Skeletal muscle satellite cell (primary cell): Measurements from ENCODE around the gene DTNB.

Experiments used
- H3K27me3 ChIP-seq: 2 replicates; pipeline ENCODE4 v1.7.0; 2013; ENCODE audit warnings: low read length; ENCODE audit not compliant: control insufficient read depth, insufficient read depth
- H3K36me3 ChIP-seq: 2 replicates; pipeline ENCODE4 v1.7.0; 2013; ENCODE audit warnings: mild to moderate bottlenecking, control low read depth, low read length; ENCODE audit not compliant: insufficient read depth
- H3K4me1 ChIP-seq: 2 replicates; pipeline ENCODE4 v1.7.0; 2013; ENCODE audit warnings: low read length; ENCODE audit not compliant: control insufficient read depth, insufficient read depth
- H3K4me2 ChIP-seq: 2 replicates; pipeline ENCODE4 v1.7.0; 2013; ENCODE audit warnings: mild to moderate bottlenecking, low read length
- H3K4me3 ChIP-seq: 2 replicates; pipeline ENCODE4 v1.7.0; 2013; ENCODE audit warnings: low read length
- H3K9ac ChIP-seq: 2 replicates; pipeline ENCODE4 v1.7.0; 2013; ENCODE audit warnings: mild to moderate bottlenecking, low read depth, low read length, moderate library complexity
- H3K9me3 ChIP-seq: replicated peaks from 2 replicates; pipeline ENCODE4 v1.7.0; 2013; ENCODE audit warnings: mild to moderate bottlenecking, control low read depth, low read length

The DTNB gene

DNA sequence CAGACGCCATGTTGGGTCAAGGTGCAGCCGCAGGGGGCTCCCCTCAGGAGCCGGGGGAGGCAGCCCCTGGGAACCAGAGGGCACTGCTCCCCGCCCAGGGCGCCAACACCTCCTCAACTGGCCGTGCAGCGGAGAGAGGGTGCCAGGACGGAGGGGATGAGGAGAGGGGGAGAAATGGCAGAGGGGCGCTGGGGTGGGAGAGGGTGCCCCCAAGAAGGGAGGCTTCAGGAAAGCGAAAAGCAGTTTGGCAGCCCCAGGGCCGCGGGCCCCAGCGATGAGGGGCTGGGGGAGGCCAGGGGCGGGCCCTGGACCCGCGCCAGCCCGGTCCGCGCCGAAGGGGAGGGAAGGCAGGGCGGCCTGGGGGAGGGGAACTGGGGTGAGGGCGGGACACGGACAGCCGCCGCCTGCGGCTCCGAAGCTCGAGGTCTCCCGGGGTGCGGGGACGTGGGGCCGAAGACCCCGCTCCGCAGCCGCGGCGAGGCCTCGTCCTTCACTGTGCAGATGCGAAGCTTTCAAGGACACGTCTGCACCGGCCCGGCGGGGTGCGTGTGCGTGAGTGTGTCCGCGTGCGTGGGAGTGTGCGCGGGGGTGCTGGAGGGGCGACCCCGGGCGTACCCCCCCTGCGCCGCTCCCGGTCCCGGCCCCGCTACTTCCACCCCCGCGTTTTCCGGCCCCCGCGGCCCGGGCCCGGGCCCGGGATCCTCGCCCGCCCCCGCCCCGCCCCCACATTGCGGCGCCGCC, 333.0 kb downstream of the DTNB start:
- H3K27me3 ChIP-seq, result no peaks in the 10 kb centered on the region
- H3K4me2 ChIP-seq, result peak overlapping the region; percentile 94
- H3K4me3 ChIP-seq, result peak overlapping the region; percentile 77
- H3K9ac ChIP-seq, result no peak overlapping the region
- H3K4me1 ChIP-seq, result peaks cover 9% of the 10 kb centered on the region
- no peaks in the 10 kb centered on the region for H3K9me3 ChIP-seq
- no peaks in the 10 kb centered on the region for H3K36me3 ChIP-seq

DNA sequence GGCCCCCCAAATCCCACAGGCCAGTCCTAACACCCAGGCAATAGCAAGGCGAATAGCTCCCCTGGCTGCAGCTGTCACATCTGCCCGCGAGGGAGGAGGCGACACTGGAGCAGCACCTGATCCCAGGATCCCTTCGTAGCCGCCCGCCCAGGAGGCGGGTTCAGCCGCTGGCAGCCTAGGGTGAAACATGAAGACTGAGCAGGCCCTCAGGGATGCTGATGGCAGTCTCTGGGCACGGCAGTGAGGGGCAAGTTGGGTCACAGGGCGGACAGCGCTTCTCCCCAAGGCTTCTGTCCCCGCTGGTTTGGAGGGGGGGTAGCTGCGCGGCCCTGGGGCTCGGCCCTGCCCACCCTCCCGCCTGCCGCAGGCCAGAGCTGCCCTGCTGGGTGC, 333.6 kb downstream of the DTNB start:
- Histone ChIP-seq H3K9me3 (no peaks in the 10 kb centered on the region), H3K4me2 (peak overlapping the region; percentile 94), H3K27me3 (no peaks in the 10 kb centered on the region), H3K4me1 (peaks cover 9% of the 10 kb centered on the region), H3K36me3 (no peaks in the 10 kb centered on the region), H3K9ac (no peak overlapping the region), H3K4me3 (peak overlapping the region; percentile 77)

DNA sequence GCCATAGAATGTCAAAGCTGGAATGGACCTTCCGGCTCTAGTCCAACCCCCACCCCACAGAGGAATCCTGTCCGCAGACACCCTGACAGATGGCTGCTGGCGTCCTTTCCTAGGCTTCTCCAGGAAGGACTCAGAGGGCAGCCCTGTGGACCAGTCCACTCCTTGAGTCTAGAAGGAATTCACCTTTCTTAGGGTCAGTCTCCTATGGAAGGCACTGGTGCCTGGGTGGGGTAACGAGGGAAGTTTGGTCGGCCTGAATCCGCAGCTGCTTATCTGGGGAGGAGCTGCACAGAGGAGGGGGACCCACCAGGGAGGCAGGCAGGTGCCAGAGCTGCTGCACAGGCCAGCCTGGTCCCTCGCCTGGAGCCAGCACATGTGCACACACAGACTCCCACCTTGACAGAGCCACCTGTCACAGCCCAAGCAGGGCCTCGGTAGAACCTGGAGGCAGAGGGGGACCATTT, 334.1 kb downstream of the DTNB start:
- Histone ChIP-seq H3K4me3 (no peak overlapping the region), H3K27me3 (no peaks in the 10 kb centered on the region), H3K4me1 (peaks cover 9% of the 10 kb centered on the region), H3K36me3 (no peaks in the 10 kb centered on the region), H3K4me2 (no peak overlapping the region), H3K9ac (no peak overlapping the region), H3K9me3 (no peaks in the 10 kb centered on the region)

DNA sequence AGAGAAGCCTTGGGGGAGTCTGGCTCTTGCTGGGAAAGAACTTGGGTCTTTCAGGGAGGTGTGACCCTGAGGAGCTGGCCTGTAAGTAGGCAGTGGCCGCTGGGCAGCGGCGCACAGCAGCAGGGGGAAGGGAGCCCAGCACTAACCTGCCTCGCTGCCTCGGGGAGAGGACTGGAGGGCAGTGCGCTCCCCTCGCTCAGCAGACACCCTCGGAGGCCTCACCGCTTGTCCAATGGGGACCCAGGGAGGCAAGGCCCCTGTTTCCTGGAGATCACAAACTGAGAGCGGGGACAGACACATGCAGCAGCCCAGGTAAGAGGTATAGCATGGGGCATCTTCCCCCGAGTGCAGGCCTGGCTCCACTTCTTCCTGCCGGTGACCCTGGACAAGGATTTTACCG, 335.0 kb downstream of the DTNB start:
- Histone ChIP-seq H3K4me1 (peaks cover 9% of the 10 kb centered on the region), H3K4me2 (no peak overlapping the region), H3K36me3 (no peaks in the 10 kb centered on the region), H3K9ac (no peak overlapping the region), H3K4me3 (no peak overlapping the region), H3K27me3 (no peaks in the 10 kb centered on the region), H3K9me3 (no peaks in the 10 kb centered on the region)

DNA sequence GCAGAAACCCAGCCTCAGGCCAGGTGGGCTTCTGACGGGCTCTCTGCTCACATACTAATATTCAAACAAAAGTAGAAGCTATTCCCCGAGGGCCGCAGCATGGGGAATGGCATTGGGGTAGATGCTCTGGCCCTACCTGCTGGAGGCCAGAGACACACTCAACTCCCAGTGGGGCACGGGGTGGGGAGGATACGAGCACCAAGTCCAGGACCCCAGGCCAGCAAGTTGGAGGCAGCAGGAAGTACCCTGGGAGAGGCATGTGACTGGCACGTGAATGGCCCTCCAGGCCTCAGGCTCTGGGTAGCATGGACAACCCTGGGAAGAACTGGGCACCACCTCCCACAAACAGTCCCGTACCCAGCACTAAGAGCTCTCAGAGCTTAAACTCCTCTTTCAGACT, 335.5 kb downstream of the DTNB start:
- Histone ChIP-seq H3K4me3 (no peak overlapping the region), H3K27me3 (no peaks in the 10 kb centered on the region), H3K4me2 (no peak overlapping the region), H3K9ac (no peak overlapping the region), H3K9me3 (no peaks in the 10 kb centered on the region), H3K36me3 (no peaks in the 10 kb centered on the region), H3K4me1 (peaks cover 9% of the 10 kb centered on the region)

DNA sequence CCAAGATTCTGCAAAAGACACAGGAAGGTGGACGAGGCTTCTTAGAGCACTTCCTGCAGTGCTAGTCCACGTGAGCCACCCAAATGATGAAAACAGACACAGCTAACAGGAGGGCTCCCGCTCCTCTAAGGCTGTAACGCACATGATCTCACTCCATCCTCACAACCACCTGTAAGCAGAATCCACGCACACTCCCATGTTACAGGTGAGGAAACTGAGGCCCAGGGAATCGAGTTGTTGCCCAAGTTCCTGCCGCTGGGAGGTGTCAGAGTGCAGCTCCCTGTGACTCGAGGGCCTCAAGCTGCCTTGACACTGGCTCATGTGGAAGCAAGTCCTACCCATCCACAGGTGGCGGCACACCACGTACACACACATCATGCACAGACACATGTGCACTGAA, 336.1 kb downstream of the DTNB start:
- H3K27me3 ChIP-seq, result no peaks in the 10 kb centered on the region
- no peak overlapping the region for H3K4me2 ChIP-seq
- H3K9me3 ChIP-seq, result no peaks in the 10 kb centered on the region
- H3K4me1 ChIP-seq, result peaks cover 6% of the 10 kb centered on the region
- H3K9ac ChIP-seq, result no peak overlapping the region
- no peaks in the 10 kb centered on the region for H3K36me3 ChIP-seq
- H3K4me3 ChIP-seq, result no peak overlapping the region

DNA sequence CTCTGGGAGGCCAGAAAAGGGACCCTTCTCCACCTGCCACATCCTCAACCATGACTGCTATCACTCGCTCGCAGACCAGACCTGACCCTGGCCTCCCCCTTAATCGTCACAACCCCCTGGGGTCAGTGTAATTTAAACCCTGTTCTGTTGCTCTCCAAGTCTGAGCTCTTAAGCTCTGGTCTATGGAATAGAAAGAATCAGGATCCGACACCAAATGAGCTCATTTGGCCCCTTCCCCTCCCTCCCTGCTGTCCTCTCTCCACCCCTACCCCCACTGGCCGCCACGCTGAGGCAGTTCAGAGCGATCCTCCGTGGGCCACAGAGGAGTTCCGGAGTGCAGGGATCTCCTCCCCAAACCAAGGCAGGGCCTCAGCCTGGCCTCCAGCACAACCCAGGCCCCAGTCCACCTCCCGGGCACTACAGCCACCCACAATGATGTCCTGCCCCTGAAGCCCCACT, 337.0 kb downstream of the DTNB start:
- H3K4me2 ChIP-seq, result no peak overlapping the region
- H3K4me1 ChIP-seq, result peaks cover 6% of the 10 kb centered on the region
- no peak overlapping the region for H3K9ac ChIP-seq

DNA sequence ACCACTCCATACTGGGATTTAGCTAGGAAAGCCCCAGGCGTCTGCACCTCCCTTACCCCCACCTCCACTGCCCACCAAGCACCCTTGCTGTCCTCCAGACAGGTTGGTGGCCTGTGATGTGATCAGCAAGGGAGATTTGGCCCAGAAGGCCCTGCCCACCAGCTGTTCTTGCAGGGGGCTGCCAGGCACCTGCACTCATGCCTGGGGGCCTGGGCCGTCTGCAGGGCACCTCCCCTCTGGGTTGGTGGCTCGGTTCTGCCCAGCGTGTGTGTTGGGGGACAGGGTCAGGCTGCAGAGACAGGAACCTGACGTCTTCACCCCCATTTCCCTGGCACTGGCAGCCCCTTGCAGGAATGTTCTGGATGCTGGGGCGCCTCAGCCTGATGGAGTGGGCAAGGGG, 337.4 kb downstream of the DTNB start:
- H3K36me3 ChIP-seq, result no peaks in the 10 kb centered on the region
- peaks cover 6% of the 10 kb centered on the region for H3K4me1 ChIP-seq
- no peak overlapping the region for H3K9ac ChIP-seq
- no peaks in the 10 kb centered on the region for H3K9me3 ChIP-seq
- no peak overlapping the region for H3K4me2 ChIP-seq
- no peak overlapping the region for H3K4me3 ChIP-seq
- no peaks in the 10 kb centered on the region for H3K27me3 ChIP-seq

More for the DNA sequence above, 337.0 kb downstream of the DTNB start:
- no peaks in the 10 kb centered on the region for H3K36me3 ChIP-seq
- H3K27me3 ChIP-seq, result no peaks in the 10 kb centered on the region
- no peaks in the 10 kb centered on the region for H3K9me3 ChIP-seq
- no peak overlapping the region for H3K4me3 ChIP-seq

DNA sequence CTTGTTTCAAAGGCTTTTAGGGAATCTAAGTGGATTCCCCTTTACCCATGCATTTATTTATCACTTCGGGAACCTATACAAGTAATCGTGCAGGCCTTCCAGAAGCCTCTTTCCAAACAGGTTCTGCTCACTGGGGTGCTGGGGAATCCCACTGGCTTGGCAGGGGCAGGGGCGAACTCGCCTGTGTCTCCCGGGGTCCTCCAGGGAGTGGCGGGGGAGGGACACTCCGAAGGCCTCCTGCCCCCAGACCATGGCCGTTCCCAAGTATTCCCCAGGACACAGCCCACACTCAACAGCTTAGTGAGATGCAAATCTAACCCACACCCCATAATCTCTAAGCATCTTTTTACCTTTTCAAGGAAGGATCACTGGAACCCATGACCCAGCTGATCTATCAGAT, 338.2 kb downstream of the DTNB start:
- H3K4me1 ChIP-seq, result peaks cover 5% of the 10 kb centered on the region
- no peak overlapping the region for H3K4me2 ChIP-seq
- H3K4me3 ChIP-seq, result no peak overlapping the region
- no peaks in the 10 kb centered on the region for H3K27me3 ChIP-seq
- no peak overlapping the region for H3K9ac ChIP-seq
- H3K36me3 ChIP-seq, result no peaks in the 10 kb centered on the region
- H3K9me3 ChIP-seq, result no peaks in the 10 kb centered on the region

DNA sequence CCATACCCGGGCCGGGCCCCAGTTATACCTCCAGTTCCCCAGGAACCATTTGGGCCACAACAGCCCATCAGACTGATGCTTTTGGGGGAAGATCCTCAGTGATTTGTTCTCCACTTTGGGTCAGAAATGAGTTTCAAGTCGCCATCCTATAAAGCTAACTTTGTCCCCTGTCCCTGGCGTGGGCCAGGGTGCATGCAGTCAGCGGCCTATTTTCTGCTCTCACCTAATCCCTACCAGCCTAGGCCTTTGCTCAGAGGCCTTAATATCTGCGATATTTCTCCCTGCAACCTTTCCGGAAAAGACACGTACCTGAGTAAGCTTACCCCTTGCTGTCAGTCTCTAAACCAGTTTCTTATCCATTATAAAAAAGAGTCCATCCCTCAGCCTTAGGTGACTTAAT, 338.9 kb downstream of the DTNB start:
- H3K9me3 ChIP-seq, result no peaks in the 10 kb centered on the region

DNA sequence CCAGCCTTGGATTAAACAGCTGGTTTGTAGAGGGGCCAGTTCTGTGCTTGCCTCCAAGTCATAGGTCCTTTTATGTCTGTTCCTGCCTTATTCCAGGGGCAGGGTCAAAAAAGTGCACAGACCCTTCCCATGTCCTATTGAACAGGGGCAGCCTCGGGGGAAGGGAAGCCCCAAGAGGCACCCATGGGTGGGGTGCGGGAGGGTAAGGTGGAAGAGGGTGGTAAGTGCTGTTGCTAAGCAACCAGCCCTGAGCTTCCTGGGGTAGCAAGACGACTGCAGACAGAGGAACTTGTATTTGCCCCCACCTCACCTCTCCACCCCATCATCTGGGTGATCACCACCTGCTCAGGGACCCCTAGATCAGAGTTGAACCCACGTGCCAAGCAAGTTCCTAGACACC, 339.4 kb downstream of the DTNB start:
- Histone ChIP-seq H3K36me3 (no peaks in the 10 kb centered on the region), H3K27me3 (no peaks in the 10 kb centered on the region), H3K9ac (no peak overlapping the region), H3K4me2 (no peak overlapping the region), H3K4me1 (no peaks in the 10 kb centered on the region), H3K9me3 (no peaks in the 10 kb centered on the region), H3K4me3 (no peak overlapping the region)

More for the DNA sequence above, 338.9 kb downstream of the DTNB start:
- H3K4me3 ChIP-seq, result no peak overlapping the region
- H3K27me3 ChIP-seq, result no peaks in the 10 kb centered on the region
- no peak overlapping the region for H3K9ac ChIP-seq
- H3K36me3 ChIP-seq, result no peaks in the 10 kb centered on the region
- no peak overlapping the region for H3K4me2 ChIP-seq
- no peaks in the 10 kb centered on the region for H3K4me1 ChIP-seq

DNA sequence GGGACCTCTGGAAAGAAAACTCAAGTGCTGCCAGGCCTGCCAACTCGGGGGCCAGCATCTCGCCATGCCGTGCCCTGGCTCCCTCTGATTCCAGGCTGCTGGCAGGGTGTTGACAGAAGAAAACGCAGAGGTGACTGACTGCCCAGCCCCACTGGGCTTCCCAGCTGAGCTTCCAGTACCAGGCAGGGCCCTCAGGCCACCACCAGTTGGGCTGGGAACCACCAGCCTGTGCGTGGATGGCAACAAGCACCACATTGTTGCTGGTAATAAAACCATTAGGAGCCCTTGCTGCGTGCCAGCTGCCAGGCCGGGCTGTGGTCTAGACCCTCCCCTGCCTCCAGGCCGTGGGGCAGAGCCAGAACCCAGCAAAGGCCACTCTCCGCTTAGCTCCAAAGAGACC, 340.8 kb downstream of the DTNB start:
- no peaks in the 10 kb centered on the region for H3K27me3 ChIP-seq
- H3K9ac ChIP-seq, result no peak overlapping the region

More for the DNA sequence above, 340.8 kb downstream of the DTNB start:
- H3K4me2 ChIP-seq, result no peak overlapping the region
- no peaks in the 10 kb centered on the region for H3K4me1 ChIP-seq
- H3K4me3 ChIP-seq, result no peak overlapping the region
- H3K36me3 ChIP-seq, result no peaks in the 10 kb centered on the region
- H3K9me3 ChIP-seq, result no peaks in the 10 kb centered on the region
